Kasumi-1 (cell line): ENCODE results near the gene LDB2.
"Not testable (repeated sequence)": the region's sequence is repeated elsewhere in the genome, so short reads cannot be mapped to it uniquely, and the experiment has no call there.

ENCODE experiments used
- DNase-seq, 2 experiments: peaks; one replicate each; lab custom pipeline; 2025; lab: John Stamatoyannopoulos, UW

The LDB2 gene

GRCh38 chr4:16897991-16898827 lies at the start of gene LDB2:
LDB2 (minus strand) TSS chr4:16898645.
- no peak for DNase-seq

- DNase-seq: no peak
Observed at GRCh38 chr4:16942491-16942890, 44.0 kb upstream of the LDB2 start.

GRCh38 chr4:16939178-16939577 lies 40.7 kb upstream of the LDB2 start:
- DNase-seq: no peak

GRCh38 chr4:16938512-16939040 lies 40.1 kb upstream of the LDB2 start:
- no peak for DNase-seq

GRCh38 chr4:16931339-16932305 lies 33.2 kb upstream of the LDB2 start:
- DNase-seq: no peak

- DNase-seq: no peak
Observed at GRCh38 chr4:16926214-16926613, 27.8 kb upstream of the LDB2 start.

- DNase-seq: not testable (repeated sequence)
Observed at GRCh38 chr4:16918716-16919115, 20.3 kb upstream of the LDB2 start.

GRCh38 chr4:16916719-16917337 lies 18.4 kb upstream of the LDB2 start:
- DNase-seq: peak; percentile 84 to 86

GRCh38 chr4:16916031-16916430 lies 17.6 kb upstream of the LDB2 start:
- DNase-seq: no peak

GRCh38 chr4:16914208-16914607 lies 15.8 kb upstream of the LDB2 start:
- DNase-seq: peak; percentile 5 to 22

- no peak for DNase-seq
Observed at GRCh38 chr4:16912896-16913295, 14.5 kb upstream of the LDB2 start.

- no peak for DNase-seq
Observed at GRCh38 chr4:16909281-16909680, 10.8 kb upstream of the LDB2 start.

GRCh38 chr4:16908377-16909021 lies 10.1 kb upstream of the LDB2 start:
- DNase-seq: no peak

GRCh38 chr4:16900325-16900724 lies 1.9 kb upstream of the LDB2 start:
- DNase-seq: no peak

- no peak for DNase-seq
Observed at GRCh38 chr4:16896881-16897750, 1.3 kb downstream of the LDB2 start.

- no peak for DNase-seq
Observed at GRCh38 chr4:16894406-16894805, 4.0 kb downstream of the LDB2 start.

- no peak for DNase-seq
Observed at GRCh38 chr4:16893141-16893651, 5.2 kb downstream of the LDB2 start.

- peak; percentile 15 to 18 for DNase-seq
Observed at GRCh38 chr4:16890651-16891050, 7.8 kb downstream of the LDB2 start.

- no peak for DNase-seq
Observed at GRCh38 chr4:16889945-16890344, 8.5 kb downstream of the LDB2 start.

GRCh38 chr4:16887887-16888286 lies 10.6 kb downstream of the LDB2 start:
- no peak for DNase-seq
